Right lobe of liver (tissue), 4 donors: Measurements from ENCODE around the gene SCAMP4.

Experiments used
- CTCF ChIP-seq, 4 donors: fragments of 200-600 bp in 3 of 4; fragments of 450-650 bp in 1 of 4; IDR thresholded peaks; one replicate each; pipeline versions ENCODE4 v1.5.1 to v1.8.0; 2016 to 2022; ENCODE audit warnings: antibody characterized with exemption in 4 of 4, mild to moderate bottlenecking in 2 of 4
- POLR2A ChIP-seq: fragments of 450-650 bp; IDR thresholded peaks from one replicate; pipeline ENCODE4 v1.6.1; 2017; ENCODE audit warnings: antibody characterized with exemption, mild to moderate bottlenecking
- donor health status: DM: no; HTN: no; CAD: no.
- donor health status: DM: no; HTN: no; CAD: no.
- donor health status: DM: no; HTN: yes; CAD: no.

GRCh38 chr19:1957562-1958248 is 52.5 kb downstream of the SCAMP4 start:
- TF ChIP-seq POLR2A (no peak), CTCF (IDR thresholded peaks at IDR 0.05) (no peak)
